Stomach (tissue), 4 donors: ENCODE results near the gene ZNF182.

Source experiments
- EP300 ChIP-seq: sonication (generic); formaldehyde crosslinking; IDR thresholded peaks from one replicate; pipeline ENCODE4 v1.6.1; 2017; ENCODE audit warnings: antibody characterized with exemption
- POLR2A ChIP-seq, 4 donors: fragments of 450-650 bp; IDR thresholded peaks; one replicate each; pipeline ENCODE4 v1.6.1; 2016; ENCODE audit warnings: antibody characterized with exemption in 4 of 4, control low read depth in 2 of 4, mild to moderate bottlenecking in 1 of 4, moderate library complexity in 1 of 4
- POLR2AphosphoS5 ChIP-seq, 3 donors: sonication (generic); formaldehyde crosslinking; IDR thresholded peaks; one replicate each; pipeline ENCODE4 v1.6.1; 2016; ENCODE audit warnings: antibody characterized with exemption in 3 of 3

DNA sequence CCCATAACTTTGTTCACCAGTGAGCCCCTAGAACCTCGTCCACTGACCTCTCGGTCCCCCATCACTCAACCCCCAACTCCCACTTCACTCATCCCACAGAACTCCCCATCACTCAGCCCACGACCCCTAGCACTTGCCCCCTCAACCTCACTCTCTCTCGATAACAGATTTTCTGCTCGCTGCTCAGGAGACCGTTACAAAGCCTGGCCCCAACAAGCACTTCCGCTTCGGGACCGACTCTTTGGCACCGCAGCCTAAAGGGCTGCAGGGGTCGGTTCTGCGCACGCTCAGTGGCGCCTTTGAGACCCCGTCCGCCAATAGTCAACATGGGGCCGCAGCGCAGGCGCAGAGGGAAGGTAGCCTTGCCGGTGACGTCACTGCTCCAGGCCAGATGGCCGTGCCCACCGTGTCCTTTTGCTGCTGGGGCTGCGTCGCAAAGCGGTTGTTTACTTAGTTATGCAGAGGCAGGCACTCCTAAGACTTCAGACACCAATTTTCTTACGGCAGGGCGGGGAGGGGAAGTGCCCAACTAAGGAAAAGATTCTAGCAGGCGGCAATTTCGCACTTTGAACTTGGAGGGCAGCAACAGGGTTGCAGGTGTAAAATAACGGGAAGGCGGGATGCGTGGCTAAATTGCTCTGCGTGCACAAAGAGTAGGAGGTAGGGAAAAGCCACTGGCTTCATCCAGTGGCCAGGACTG, at the start of gene ZNF182:
- TF ChIP-seq EP300 = no peak
- TF ChIP-seq POLR2A (IDR thresholded peaks at IDR 0.05) = peak in 1 of 4 donors; percentile 38
- peak; percentile 68 to 90 (median 87) for TF ChIP-seq POLR2AphosphoS5 (IDR thresholded peaks at IDR 0.05)
